K562 (cell line): Measurements from ENCODE around the gene UCKL1. TPM values are rescaled to one million over a fixed set of nuclear protein-coding genes. Genes with fewer than 3 reads are reported as not detected.

Experiments
- E2F1 ChIP-seq: sonication (generic); formaldehyde crosslinking; IDR thresholded peaks from 2 replicates; pipeline ENCODE4 v1.8.1; 2023; ENCODE audit warnings: mild to moderate bottlenecking, missing genetic modification reagents, moderate library complexity
- ELF1 ChIP-seq: fragments of 200-800 bp; sonication (Bioruptor generic); IDR thresholded peaks from 2 replicates; pipeline ENCODE4 v1.6.1; 2016; ENCODE audit warnings: missing genetic modification characterization, missing compliant biosample characterization
- ELK3 ChIP-seq: fragments of 450-650 bp; formaldehyde crosslinking; IDR thresholded peaks from 2 replicates; pipeline ENCODE4 v1.4.0; 2020; ENCODE audit warnings: mild to moderate bottlenecking
- FOXA3 ChIP-seq, 2 experiments: fragments of 450-650 bp in 1 of 2; sonication (generic) in 1 of 2; formaldehyde crosslinking; IDR thresholded peaks in 1 of 2; conservative IDR thresholded peaks in 1 of 2; 2 replicates each; pipeline versions ENCODE4 v1.4.0 to v1.8.0; 2020 to 2022; ENCODE audit warnings: mild to moderate bottlenecking in 2 of 2, missing genetic modification reagents in 1 of 2
- HDAC1 ChIP-seq, 2 experiments: fragments of 450-650 bp; IDR thresholded peaks; 2 replicates each; pipeline ENCODE4 v1.6.1; 2016 to 2017; ENCODE audit warnings: inconsistent platforms in 1 of 2, mild to moderate bottlenecking in 1 of 2, moderate library complexity in 1 of 2
- PHTF2 ChIP-seq: fragments of 250-450 bp; sonication (Bioruptor Pico); IDR thresholded peaks from 2 replicates; pipeline ENCODE4 v1.5.0; 2021; ENCODE audit warnings: mild to moderate bottlenecking
- POLR2AphosphoS2 ChIP-seq: IDR thresholded peaks from 2 replicates; pipeline ENCODE4 v1.6.1; 2012; ENCODE audit warnings: low read length, improper control_type of control experiment
- PTBP1 ChIP-seq: fragments of 200-400 bp; formaldehyde crosslinking; IDR thresholded peaks from 2 replicates; pipeline ENCODE4 v1.6.1; 2017; ENCODE audit warnings: low read depth, low read length
- SRF ChIP-seq, 2 experiments: fragments of 250-450, 450-650 bp in 1 of 2; sonication (Bioruptor Pico) in 1 of 2; sonication (generic) in 1 of 2; formaldehyde crosslinking; IDR thresholded peaks; 2 replicates each; pipeline versions ENCODE4 v1.5.0 to v1.5.1; 2020 to 2022; ENCODE audit warnings: mild to moderate bottlenecking in 1 of 2, missing genetic modification reagents in 1 of 2
- ZBTB26 ChIP-seq: fragments of 450-650 bp; formaldehyde crosslinking; IDR thresholded peaks from 2 replicates; pipeline ENCODE4 v1.4.0; 2022; ENCODE audit warnings: missing genetic modification characterization
- ZBTB7A ChIP-seq: IDR thresholded peaks from 2 replicates; pipeline ENCODE4 v1.6.1; 2011; ENCODE audit warnings: low read depth, mild to moderate bottlenecking, low read length, moderate library complexity, borderline replicate concordance; ENCODE audit not compliant: control insufficient read depth
- ZFX ChIP-seq: sonication (generic); formaldehyde crosslinking; IDR thresholded peaks from 2 replicates; pipeline ENCODE4 v1.8.0; 2022; ENCODE audit warnings: mild to moderate bottlenecking, missing genetic modification reagents, moderate library complexity
- ZNF175 ChIP-seq: fragments of 200-800 bp; sonication (Bioruptor generic); IDR thresholded peaks from 2 replicates; pipeline ENCODE4 v1.6.1; 2016; ENCODE audit warnings: low read depth, mild to moderate bottlenecking, missing genetic modification characterization, missing compliant biosample characterization
- ZNF398 ChIP-seq: fragments of 250-450 bp; sonication (Bioruptor Pico); IDR thresholded peaks from 2 replicates; pipeline ENCODE4 v1.8.0; 2021; ENCODE audit warnings: moderate library complexity, mild to moderate bottlenecking, inconsistent platforms
- ZNF449 ChIP-seq: fragments of 250-450 bp; sonication (Bioruptor Pico); IDR thresholded peaks from 2 replicates; pipeline ENCODE4 v1.8.0; 2022; ENCODE audit warnings: moderate library complexity, mild to moderate bottlenecking, inconsistent platforms
- ZNF507 ChIP-seq: conservative IDR thresholded peaks from 2 replicates; pipeline ENCODE4 v1.6.1; 2017; ENCODE audit warnings: missing genetic modification characterization, missing compliant biosample characterization
- polyA plus RNA-seq, 8 experiments: library from polyadenylated mRNA; depleted of rRNA in 4 of 8; stranded (reverse) in 5 of 8; unstranded in 3 of 8; fragments of >200 nt; fragmentation: Nextera tagmentation in 2 of 8; fragmentation: Illumina TruSeq in 1 of 8; extraction: Ambion mirVana in 2 of 8; extraction: Trizol in 1 of 8; gene quantifications; 2 replicates each; pipeline versions ENCODE4 v1.2.1 to v1.2.3, GENCODE V29; 2011 to 2014; ENCODE audit warnings: inconsistent platforms in 1 of 8, missing spikeins in 1 of 8
- total RNA-seq, 7 experiments: library from RNA; depleted of rRNA in 6 of 7; stranded (reverse); fragments of >200 nt in 6 of 7; fragmentation: Illumina TruSeq in 2 of 7; extraction: Trizol in 2 of 7; gene quantifications; 2 replicates each; pipeline versions ENCODE4 v1.2.1 to v1.2.3, GENCODE V29; 2011 to 2021; ENCODE audit warnings: low replicate concordance in 1 of 7
- TF ChIP-seq, protein P1 (sequence below): sonication (generic); formaldehyde crosslinking; IDR thresholded peaks from 2 replicates; pipeline ENCODE4 v1.8.1; 2022; ENCODE audit warnings: missing genetic modification reagents

UCKL1 gene
- total and polyA plus RNA-seq, 9 of the 15 experiments (the other 6 are each of a cell fraction or from before 2014, with no cell fraction given) = 3.1 to 52.8 (median 24.2) TPM

DNA sequence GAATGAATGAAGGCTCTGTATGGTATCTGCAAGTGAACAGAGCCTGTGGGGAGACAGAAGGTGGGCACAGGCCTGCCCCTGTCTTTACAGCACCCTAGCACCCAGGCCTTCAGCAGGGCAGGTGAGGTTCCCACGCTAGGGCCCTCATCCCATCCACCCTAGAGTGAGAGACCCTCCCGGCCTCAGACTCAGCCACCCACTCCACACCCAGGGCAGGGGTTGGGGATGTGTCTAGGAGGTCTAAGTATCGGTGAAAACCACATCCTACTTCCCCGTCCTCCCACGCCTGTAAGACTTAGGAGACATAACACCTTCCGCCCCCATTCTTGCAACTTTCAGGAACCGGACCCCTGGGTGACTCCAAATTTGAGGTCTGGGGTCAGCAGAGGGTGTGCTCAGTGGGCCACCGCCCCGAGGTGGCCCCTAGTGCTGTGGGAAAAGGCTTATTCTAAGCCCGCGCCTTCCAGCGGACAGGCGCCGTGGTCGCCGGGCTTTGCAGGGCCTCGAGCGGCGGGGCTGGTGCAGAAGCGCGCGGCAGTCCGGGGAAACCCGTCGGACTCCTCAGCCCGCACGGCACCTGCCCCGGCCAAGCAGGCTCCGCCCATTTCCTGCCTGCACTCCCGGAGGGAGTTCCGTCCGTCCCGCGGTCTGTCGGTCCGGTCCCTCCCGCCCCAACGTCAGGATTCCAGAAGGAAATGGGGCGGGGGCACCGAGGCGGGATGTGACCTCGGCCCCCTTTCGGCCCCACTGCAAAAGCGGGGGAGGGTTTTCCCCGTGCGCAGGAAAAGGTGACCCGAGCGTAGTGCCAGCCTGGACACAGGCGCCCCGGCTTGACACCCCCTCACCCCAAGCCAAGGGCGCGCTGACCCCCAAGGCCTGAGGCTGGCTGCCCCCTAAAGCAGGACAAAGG lies 22.4 kb upstream of the UCKL1 start (continued):
- no peak for TF ChIP-seq FOXA3 (CRISPR knock-in tag; conservative IDR thresholded peaks at IDR 0.05 in 1 of 2, IDR thresholded peaks at IDR 0.05 in 1 of 2)
- no peak for TF ChIP-seq ZNF507
- no peak for TF ChIP-seq E2F1 (CRISPR knock-in tag)
- no peak for TF ChIP-seq ELF1 (tag)
- no peak for TF ChIP-seq PTBP1
- TF ChIP-seq ZBTB26 = no peak
- TF ChIP-seq ZNF449 (CRISPR knock-in tag) = no peak
- TF ChIP-seq ZBTB7A = peak; percentile 70; the same call in 1 of the 2 replicates
- TF ChIP-seq, protein P1, sequence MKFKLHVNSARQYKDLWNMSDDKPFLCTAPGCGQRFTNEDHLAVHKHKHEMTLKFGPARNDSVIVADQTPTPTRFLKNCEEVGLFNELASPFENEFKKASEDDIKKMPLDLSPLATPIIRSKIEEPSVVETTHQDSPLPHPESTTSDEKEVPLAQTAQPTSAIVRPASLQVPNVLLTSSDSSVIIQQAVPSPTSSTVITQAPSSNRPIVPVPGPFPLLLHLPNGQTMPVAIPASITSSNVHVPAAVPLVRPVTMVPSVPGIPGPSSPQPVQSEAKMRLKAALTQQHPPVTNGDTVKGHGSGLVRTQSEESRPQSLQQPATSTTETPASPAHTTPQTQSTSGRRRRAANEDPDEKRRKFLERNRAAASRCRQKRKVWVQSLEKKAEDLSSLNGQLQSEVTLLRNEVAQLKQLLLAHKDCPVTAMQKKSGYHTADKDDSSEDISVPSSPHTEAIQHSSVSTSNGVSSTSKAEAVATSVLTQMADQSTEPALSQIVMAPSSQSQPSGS (CRISPR knock-in tag) = no peak
- peak; percentile 13; the same call in 1 of the 2 replicates for TF ChIP-seq ZFX (CRISPR knock-in tag)
- no peak for TF ChIP-seq ZNF398 (CRISPR knock-in tag)
- no peak for TF ChIP-seq ZNF175 (CRISPR knock-in tag)
- TF ChIP-seq PHTF2 (CRISPR knock-in tag) = no peak
- no peak for TF ChIP-seq POLR2AphosphoS2
- 0 out of 4 replicates have a peak, but pooled peaks of 1 of the 2 experiments have one; percentile 31 for TF ChIP-seq HDAC1 (IDR thresholded peaks at IDR 0.05)
- TF ChIP-seq SRF (CRISPR knock-in tag; IDR thresholded peaks at IDR 0.05) = peak in 1 of 2 experiments; percentile 69; a peak in 2 of 4 replicates
- no peak for TF ChIP-seq ELK3 (CRISPR knock-in tag)
